ENCODE data around the gene PRSS36. TPM values are rescaled to one million over a fixed set of nuclear protein-coding genes. Genes with fewer than 3 reads are reported as not detected.

PRSS36 gene
- total and polyA plus RNA-seq, 2 of the 4 experiments (the other 2 are of a cell fraction), result 0.18 to 0.55 TPM

GRCh38 chr16:31132303-31132979, 17.4 kb downstream of the PRSS36 start:
- no peak overlapping the region for H3K4ac ChIP-seq (ENCODE audit: low read depth, low read length)
- no peak overlapping the region for H3K9ac ChIP-seq (ENCODE audit: low read depth, low read length)
- 86% methylated on average over 8 of the region's 20 CpGs; no CpG with 5 or more reads in 1 of the 2 experiments for WGBS, 2 experiments (ENCODE audit: extremely low coverage in 2 of 2, insufficient read length in 1 of 2)
- H4K8ac ChIP-seq (ENCODE audit: low read depth in 2 of 2, low read length in 2 of 2), result no peak overlapping the region
- dilution Hi-C loops (cut with HindIII; ENCODE audit: low sequenced_read_pairs, unreplicated experiment) (no loop called here), in situ Hi-C loops (cut with MboI; ENCODE audit: low sequenced_read_pairs) (no loop called here), intact Hi-C loops (cut with micrococcal nuclease) (no loop called here)
- H3K14ac ChIP-seq (replicated peaks; ENCODE audit: low read depth, low read length), result no peak overlapping the region
- ChIA-PET CTCF (no interaction called here), POLR2A (ENCODE audit: unreplicated experiment) (no interaction called here)
- H3K9me1 ChIP-seq (ENCODE audit: insufficient read depth, low read length), result peaks cover 3% of the 10 kb centered on the region
- no peak overlapping the region for H2BK15ac ChIP-seq (ENCODE audit: low read depth, low read length)
- H3K56ac ChIP-seq (ENCODE audit: extremely low read depth, insufficient read depth, low read length), result no peak overlapping the region
- H3K36me3 ChIP-seq (ENCODE audit: control insufficient read depth, insufficient read depth, low read length), result peaks cover 31% of the 10 kb centered on the region
- TF ChIP-seq MXI1 (IDR thresholded peaks at IDR 0.05; ENCODE audit: borderline replicate concordance, low read depth, low read length) (no peak), USF2 (IDR thresholded peaks at IDR 0.05; ENCODE audit: low read depth, low read length) (no peak), CEBPB (IDR thresholded peaks at IDR 0.05; ENCODE audit: low read depth, low read length) (no peak), RAD21 (IDR thresholded peaks at IDR 0.05; ENCODE audit: low read length) (no peak), BHLHE40 (IDR thresholded peaks at IDR 0.05; ENCODE audit: low read depth, low read length) (no peak), FOS (IDR thresholded peaks at IDR 0.05; ENCODE audit: low read depth, low read length) (no peak), CHD1 (IDR thresholded peaks at IDR 0.05; ENCODE audit: low read depth, low read length) (no peak)
- TF ChIP-seq, protein P1, sequence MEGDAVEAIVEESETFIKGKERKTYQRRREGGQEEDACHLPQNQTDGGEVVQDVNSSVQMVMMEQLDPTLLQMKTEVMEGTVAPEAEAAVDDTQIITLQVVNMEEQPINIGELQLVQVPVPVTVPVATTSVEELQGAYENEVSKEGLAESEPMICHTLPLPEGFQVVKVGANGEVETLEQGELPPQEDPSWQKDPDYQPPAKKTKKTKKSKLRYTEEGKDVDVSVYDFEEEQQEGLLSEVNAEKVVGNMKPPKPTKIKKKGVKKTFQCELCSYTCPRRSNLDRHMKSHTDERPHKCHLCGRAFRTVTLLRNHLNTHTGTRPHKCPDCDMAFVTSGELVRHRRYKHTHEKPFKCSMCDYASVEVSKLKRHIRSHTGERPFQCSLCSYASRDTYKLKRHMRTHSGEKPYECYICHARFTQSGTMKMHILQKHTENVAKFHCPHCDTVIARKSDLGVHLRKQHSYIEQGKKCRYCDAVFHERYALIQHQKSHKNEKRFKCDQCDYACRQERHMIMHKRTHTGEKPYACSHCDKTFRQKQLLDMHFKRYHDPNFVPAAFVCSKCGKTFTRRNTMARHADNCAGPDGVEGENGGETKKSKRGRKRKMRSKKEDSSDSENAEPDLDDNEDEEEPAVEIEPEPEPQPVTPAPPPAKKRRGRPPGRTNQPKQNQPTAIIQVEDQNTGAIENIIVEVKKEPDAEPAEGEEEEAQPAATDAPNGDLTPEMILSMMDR (conservative IDR thresholded peaks at IDR 0.05; ENCODE audit: low read depth, low read length), result no peak
- no peaks in the 10 kb centered on the region for H3K79me1 ChIP-seq (ENCODE audit: low read depth in 1 of 2, low read length in 2 of 2)
- no peak overlapping the region for H3K23ac ChIP-seq (ENCODE audit: low read depth, low read length)
- no peak overlapping the region for H2AFZ ChIP-seq (replicated peaks; ENCODE audit: low read length, poor library complexity)
- no peak overlapping the region for H2BK120ac ChIP-seq (ENCODE audit: low read depth, low read length)
- H3K27ac ChIP-seq (ENCODE audit: insufficient read depth, low read length), result no peak overlapping the region
- H2AK9ac ChIP-seq (replicated peaks; ENCODE audit: low read depth, low read length, poor library complexity), result no peak overlapping the region
- H3K4me2 ChIP-seq (ENCODE audit: low read depth, low read length), result no peak overlapping the region
- no peaks in the 10 kb centered on the region for H4K20me1 ChIP-seq (ENCODE audit: insufficient read depth, low read length)
- H2BK5ac ChIP-seq (ENCODE audit: low read depth, low read length, poor library complexity, severe bottlenecking), result no peak overlapping the region
- no peak overlapping the region for H4K5ac ChIP-seq (ENCODE audit: low read depth, low read length)
- no peak overlapping the region for H3K4me3 ChIP-seq (ENCODE audit: insufficient read depth, low read depth, low read length)
- BruUV-seq (replicated peaks), result no TSS peak
- H2AK5ac ChIP-seq (ENCODE audit: low read depth, low read length), result no peak overlapping the region
- no peak for ATAC-seq (ENCODE audit: low read depth)
- DNase-seq, result no peak
- H3K18ac ChIP-seq (ENCODE audit: low read depth, low read length), result no peak overlapping the region
- H3K4me1 ChIP-seq (ENCODE audit: control insufficient read depth, insufficient read depth, low read length), result 0 out of 2 replicates have a peak, but pooled peaks cover 3% of the 10 kb centered on the region
- H3K27me3 ChIP-seq (ENCODE audit: control insufficient read depth, insufficient read depth, low read length), result no peaks in the 10 kb centered on the region; the same call in 1 of the 2 replicates
- no peak overlapping the region for H2BK20ac ChIP-seq (ENCODE audit: low read depth, low read length)
- no peaks in the 10 kb centered on the region for H3K9me3 ChIP-seq (ENCODE audit: control insufficient read depth, insufficient read depth, low read length)
- no peak overlapping the region for H4K91ac ChIP-seq (ENCODE audit: insufficient read depth, low read depth, low read length)
